HG02798 (cell line): ENCODE measurements around the gene SHANK1.

Source experiments
- ATAC-seq: cut with Tn5 transposase; IDR thresholded peaks from one replicate; pipeline ENCODE4 v1.9.1; 2021; ENCODE audit warnings: mild to moderate bottlenecking; ENCODE audit not compliant: unreplicated experiment, poor library complexity

The SHANK1 gene

GRCh38 chr19:50713556-50714236 is 5.9 kb downstream of the SHANK1 start:
- no peak for ATAC-seq

- ATAC-seq, result no peak
These were observed 6.8 kb downstream of the SHANK1 start for GRCh38 chr19:50712833-50713232.

- ATAC-seq, result no peak
These were observed 7.8 kb downstream of the SHANK1 start for GRCh38 chr19:50711805-50712204.

- ATAC-seq, result no peak
These were observed 8.4 kb downstream of the SHANK1 start for GRCh38 chr19:50711196-50711595.

- no peak for ATAC-seq
These were observed 9.0 kb downstream of the SHANK1 start for GRCh38 chr19:50710612-50711011.

GRCh38 chr19:50710094-50710493 is 9.5 kb downstream of the SHANK1 start:
- no peak for ATAC-seq

- no peak for ATAC-seq
These were observed 11.3 kb downstream of the SHANK1 start for GRCh38 chr19:50708179-50708879.

- no peak for ATAC-seq
These were observed 13.2 kb downstream of the SHANK1 start for GRCh38 chr19:50706387-50706786.

- no peak for ATAC-seq
These were observed 14.1 kb downstream of the SHANK1 start for GRCh38 chr19:50705422-50706019.

- ATAC-seq, result no peak
These were observed 15.4 kb downstream of the SHANK1 start for GRCh38 chr19:50703915-50704796.

- ATAC-seq, result no peak
These were observed 16.5 kb downstream of the SHANK1 start for GRCh38 chr19:50702871-50703829.

GRCh38 chr19:50702158-50702870 is 17.3 kb downstream of the SHANK1 start:
- ATAC-seq, result no peak

- ATAC-seq, result no peak
These were observed 18.1 kb downstream of the SHANK1 start for GRCh38 chr19:50701367-50701985.

- ATAC-seq, result no peak
These were observed 22.0 kb downstream of the SHANK1 start for GRCh38 chr19:50697414-50698124.

- no peak for ATAC-seq
These were observed 23.5 kb downstream of the SHANK1 start for GRCh38 chr19:50696094-50696483.

GRCh38 chr19:50695251-50696093 is 24.1 kb downstream of the SHANK1 start:
- ATAC-seq, result no peak

GRCh38 chr19:50694815-50695145 is 24.8 kb downstream of the SHANK1 start:
- ATAC-seq, result no peak
